ENCODE results near the gene CENPS. TPM values are rescaled to one million over a fixed set of nuclear protein-coding genes. Genes with fewer than 3 reads are reported as not detected.

CENPS gene
- polyA plus RNA-seq, 2 of the 4 experiments (the other 2 are of a cell fraction): 25.7 to 27.3 TPM

GRCh38 chr1:10437052-10437451 lies 6.8 kb downstream of the CENPS start:
- no peak overlapping the region for H3K4me2 ChIP-seq
- DNase-seq (ENCODE audit: low read depth in 1 of 2, low spot score in 1 of 2) (no peak), ATAC-seq (no peak), FAIRE-seq (no peak)
- CTCF ChIA-PET: interaction anchor here (1.2 to 2.1 kb wide), 3 partner anchors 50 to 60 kb away, joined by 3 to 6 read pairs (median 4); no protein-coding TSS in a partner anchor
- 75% methylated on average over 1 of the region's 1 CpG for WGBS (ENCODE audit: missing lambda C conversion rate)
- POLR2A ChIA-PET: no interaction called here
- no peaks in the 10 kb centered on the region for H3K9me3 ChIP-seq
- no peaks in the 10 kb centered on the region; the same call in 2 of the 3 replicates for H3K4me1 ChIP-seq
- TF ChIP-seq USF2 (IDR thresholded peaks at IDR 0.05) (no peak), POLR2A (IDR thresholded peaks at IDR 0.05; ENCODE audit: low read length) (no peak), BCL3 (IDR thresholded peaks at IDR 0.05) (no peak), HMGXB4 (CRISPR knock-in tag; IDR thresholded peaks at IDR 0.05; ENCODE audit: borderline replicate concordance) (no peak), HDAC2 (IDR thresholded peaks at IDR 0.05) (no peak), PBX3 (IDR thresholded peaks at IDR 0.05) (no peak), FOXS1 (CRISPR knock-in tag; IDR thresholded peaks at IDR 0.05) (no peak), FOSB (CRISPR knock-in tag; IDR thresholded peaks at IDR 0.05) (no peak), RFX5 (IDR thresholded peaks at IDR 0.05) (no peak), ESRRA (IDR thresholded peaks at IDR 0.05; ENCODE audit: borderline replicate concordance, low read length) (no peak)
- H3K27ac ChIP-seq: peak overlapping the region in 1 of 2 experiments; percentile 28; a peak in 1 of 6 replicates
- no peak overlapping the region for H3K4me3 ChIP-seq

- Histone ChIP-seq H3K4me2 (no peak overlapping the region), H3K4me1 (no peaks in the 10 kb centered on the region), H3K9me3 (no peaks in the 10 kb centered on the region), H3K27ac (no peak overlapping the region), H3K4me3 (no peak overlapping the region)
- no peak for DNase-seq (ENCODE audit: low read depth in 1 of 2, low spot score in 1 of 2)
- POLR2A ChIA-PET: interaction anchor here (1.5 kb wide), 1 partner anchor 14 kb away, joined by 3 read pairs; no protein-coding TSS in a partner anchor
- no peak for FAIRE-seq
- 56% methylated on average over 7 of the region's 7 CpGs for WGBS (ENCODE audit: missing lambda C conversion rate)
- CTCF ChIA-PET: interaction anchor here (1.3 to 2.4 kb wide), 3 partner anchors 8 to 62 kb away, joined by 3 to 7 read pairs (median 6); partner anchors contain the start of gene CENPS
- TF ChIP-seq HES2 (IDR thresholded peaks at IDR 0.05): no peak
- peak; percentile 38 for TF ChIP-seq MAFK (IDR thresholded peaks at IDR 0.05; ENCODE audit: partially characterized antibody)
- TF ChIP-seq HDAC2 (IDR thresholded peaks at IDR 0.05): no peak
- no peak for TF ChIP-seq HOXA7 (CRISPR knock-in tag; IDR thresholded peaks at IDR 0.05)
- no peak for TF ChIP-seq ESRRA (IDR thresholded peaks at IDR 0.05; ENCODE audit: borderline replicate concordance, low read length)
- ATAC-seq: peak in 1 of 2 experiments; percentile 28; a peak in 1 of 6 replicates
Measured at GRCh38 chr1:10438677-10439163, 8.5 kb downstream of the CENPS start.

- FAIRE-seq: no peak
- H3K9me3 ChIP-seq: no peaks in the 10 kb centered on the region
- ChIA-PET POLR2A (no interaction called here), CTCF (interaction anchor here (2.4 kb wide), 1 partner anchor 10 kb away, joined by 7 read pairs; the partner anchor contains the start of gene CENPS)
- H3K27ac ChIP-seq: no peak overlapping the region
- no peaks in the 10 kb centered on the region for H3K4me1 ChIP-seq
- 98% methylated on average over 2 of the region's 2 CpGs for WGBS (ENCODE audit: missing lambda C conversion rate)
- no peak for ATAC-seq
- H3K4me2 ChIP-seq: no peak overlapping the region
- no peak overlapping the region for H3K4me3 ChIP-seq
- TF ChIP-seq RAD21 (conservative IDR thresholded peaks at IDR 0.05 in 1 of 2, IDR thresholded peaks at IDR 0.05 in 1 of 2): no peak
- DNase-seq (ENCODE audit: low read depth in 1 of 2, low spot score in 1 of 2): no peak
Measured at GRCh38 chr1:10440305-10440704, 10.1 kb downstream of the CENPS start.

Data from A549 (cell line).